ENCODE measurements around the gene GPRC5A.
A peak's percentile ranks its signal among the peaks of the same experiment; 100 is the strongest.

GPRC5A gene

DNA sequence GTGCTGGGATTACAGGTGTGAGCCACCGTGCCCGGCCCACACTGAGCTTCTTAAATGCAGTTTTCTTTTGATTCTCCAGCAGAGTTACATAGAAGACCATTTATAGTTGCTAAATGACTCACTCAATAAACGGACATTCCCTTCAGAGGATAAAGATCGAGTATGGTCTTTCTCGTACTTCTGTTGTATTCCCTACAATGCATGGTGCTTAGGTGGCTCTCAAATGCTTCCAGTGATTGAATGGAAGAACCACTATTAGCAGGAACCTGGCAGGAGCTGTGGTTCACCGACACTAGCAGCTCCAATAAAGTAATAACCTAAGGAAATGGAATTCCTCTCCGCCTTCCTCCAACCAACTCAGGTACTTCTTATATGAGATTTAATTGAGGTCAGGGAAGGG lies 3.9 kb upstream of the GPRC5A start:
- no peak for DNase-seq

- DNase-seq = no peak
These were observed 1.7 kb upstream of the GPRC5A start for GRCh38 chr12:12889701-12890100.

DNA sequence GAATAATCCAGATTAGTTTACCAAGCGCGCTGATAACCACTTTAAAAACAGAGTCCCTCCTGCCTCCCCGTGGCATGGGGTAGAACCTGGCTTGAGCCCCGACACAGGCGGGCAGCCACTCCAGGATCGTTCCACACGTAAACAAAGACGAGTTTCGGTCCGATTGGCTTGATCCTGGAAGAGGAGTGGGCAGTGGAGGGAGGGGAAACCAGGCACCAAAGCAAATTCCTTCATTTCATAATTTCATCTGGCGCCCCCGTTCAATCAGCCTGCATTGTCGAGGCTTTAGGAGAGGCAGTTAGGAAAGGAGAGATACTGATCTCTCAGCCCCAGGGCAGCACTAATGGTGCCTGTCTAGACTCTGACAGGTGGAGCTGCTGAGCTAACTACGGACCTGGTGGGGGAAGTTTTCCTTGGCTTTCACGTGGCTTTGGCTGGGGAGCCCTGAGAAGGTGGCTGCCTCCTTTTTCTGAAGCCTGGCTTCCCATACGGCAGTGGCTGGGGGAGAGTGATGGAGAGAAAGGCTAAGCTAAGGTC lies 751 bp upstream of the GPRC5A start:
- DNase-seq = peak; percentile 27

DNA sequence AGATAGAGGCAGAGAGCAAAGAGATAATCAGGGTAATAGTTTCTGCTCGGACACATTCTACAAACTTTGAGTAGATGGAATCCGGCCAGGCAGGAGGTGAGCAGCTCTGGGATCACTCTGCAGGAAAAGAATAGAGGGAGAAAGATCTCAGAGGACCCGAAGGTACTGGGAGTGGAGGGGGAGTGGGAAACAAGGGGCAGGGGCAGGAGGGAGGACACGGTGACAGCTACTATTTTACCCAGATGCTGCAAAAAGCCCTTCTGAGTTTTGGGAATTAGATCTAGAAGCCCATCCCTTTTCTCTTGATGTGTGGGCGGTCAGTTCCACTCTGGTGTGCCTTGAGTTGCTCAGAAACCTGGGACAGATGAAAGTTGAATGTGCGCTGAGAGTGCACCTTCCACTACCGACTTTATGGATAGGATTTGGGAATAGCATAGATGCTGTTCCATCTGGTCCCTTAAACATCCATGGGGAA lies 556 bp downstream of the GPRC5A start:
- no peak for DNase-seq

- no peak for DNase-seq
These were observed 1.3 kb downstream of the GPRC5A start for GRCh38 chr12:12892681-12893141.

- no peak for DNase-seq
These were observed 2.1 kb downstream of the GPRC5A start for GRCh38 chr12:12893438-12893837.

- no peak for DNase-seq
These were observed 4.9 kb downstream of the GPRC5A start for GRCh38 chr12:12896260-12896659.

- no peak for DNase-seq
These were observed 5.9 kb downstream of the GPRC5A start for GRCh38 chr12:12897302-12897701.

GRCh38 chr12:12898136-12898717 lies 6.9 kb downstream of the GPRC5A start:
- no peak for DNase-seq

DNA sequence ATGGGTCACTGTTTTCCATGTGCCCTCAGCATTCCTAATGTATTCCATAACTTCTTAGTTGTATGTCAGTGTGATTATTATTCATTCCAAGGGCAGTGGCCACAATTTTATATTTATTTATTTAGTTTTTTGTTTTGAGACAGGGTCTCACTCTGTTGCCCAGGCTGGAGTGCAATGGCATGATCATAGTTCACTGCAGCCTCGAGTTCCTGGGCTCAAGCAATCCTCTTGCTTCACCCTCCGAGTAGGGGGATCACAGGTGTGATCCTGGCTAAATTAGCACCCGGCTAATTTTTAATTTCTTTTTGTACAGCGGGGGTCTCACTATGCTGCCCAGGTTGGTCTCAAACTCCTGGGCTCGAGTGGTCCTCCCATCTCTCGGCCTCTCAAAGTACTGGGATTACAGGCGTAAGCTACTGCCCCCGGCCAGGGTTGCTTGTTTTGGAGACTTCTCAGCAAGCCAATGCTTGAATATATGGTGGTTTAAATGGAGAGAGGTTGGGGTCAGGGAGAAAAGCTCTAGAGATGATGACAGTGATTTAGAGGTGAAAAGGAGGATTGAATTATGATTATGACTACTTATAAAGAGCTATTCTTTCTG lies 7.6 kb downstream of the GPRC5A start:
- no peak for DNase-seq

DNA sequence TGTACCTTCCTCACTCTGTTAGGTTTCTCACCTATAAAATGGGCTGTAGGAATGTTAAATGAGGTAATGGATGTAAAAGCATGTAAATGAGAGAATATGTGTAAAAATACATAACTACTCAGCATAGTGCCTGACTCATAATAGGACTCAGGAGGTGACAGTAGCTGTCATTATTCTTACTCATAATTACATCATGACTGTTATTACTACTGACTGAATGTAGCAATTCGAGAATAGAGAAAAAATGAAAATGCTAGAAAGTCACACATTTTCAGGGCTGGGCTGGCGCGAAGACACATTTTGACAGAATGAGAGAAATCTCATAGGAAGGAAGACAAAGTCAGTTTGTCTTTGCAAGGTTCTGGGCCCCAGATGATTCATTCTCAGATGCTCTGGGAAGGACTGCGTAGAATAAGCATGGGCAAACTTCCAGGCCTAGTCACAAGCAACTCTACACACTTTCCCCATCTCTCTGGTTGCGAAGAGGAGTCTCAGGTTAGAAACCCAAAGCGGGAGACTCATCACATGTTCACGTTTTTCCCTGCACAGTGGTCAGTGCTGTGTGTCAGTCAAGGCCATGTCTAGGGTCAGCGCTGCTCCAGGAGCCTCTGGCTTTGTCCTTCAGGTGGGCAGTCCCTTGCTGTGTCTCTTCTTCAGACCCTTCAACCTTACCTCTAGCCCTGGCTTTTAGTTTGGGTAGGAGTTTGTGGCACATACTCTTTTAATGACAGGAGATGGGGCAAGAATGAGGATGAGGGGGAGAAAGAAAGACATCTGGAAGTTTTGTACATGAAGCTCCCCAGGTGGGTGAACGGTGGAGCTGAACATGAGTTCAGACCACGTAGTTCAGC lies 8.4 kb downstream of the GPRC5A start:
- peak; percentile 70 for DNase-seq

DNA sequence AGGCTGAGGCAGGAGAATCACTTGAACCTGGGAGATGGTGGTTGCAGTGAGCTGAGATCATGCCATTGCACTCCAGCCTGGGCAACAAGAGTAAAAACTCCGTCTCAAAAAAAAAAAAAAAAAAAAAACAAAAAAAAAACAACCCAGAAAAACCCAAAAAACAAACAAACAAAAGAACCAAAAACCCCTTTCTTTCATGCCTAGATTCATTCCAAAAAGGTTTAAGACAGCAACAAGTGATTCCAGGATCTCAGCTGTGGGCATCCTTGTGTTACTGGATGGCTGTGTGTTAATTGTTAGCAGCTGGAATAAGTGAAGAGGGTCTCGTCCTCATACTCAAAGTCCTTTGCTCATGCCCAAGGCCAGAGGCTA lies 9.4 kb downstream of the GPRC5A start:
- DNase-seq = no peak

DNA sequence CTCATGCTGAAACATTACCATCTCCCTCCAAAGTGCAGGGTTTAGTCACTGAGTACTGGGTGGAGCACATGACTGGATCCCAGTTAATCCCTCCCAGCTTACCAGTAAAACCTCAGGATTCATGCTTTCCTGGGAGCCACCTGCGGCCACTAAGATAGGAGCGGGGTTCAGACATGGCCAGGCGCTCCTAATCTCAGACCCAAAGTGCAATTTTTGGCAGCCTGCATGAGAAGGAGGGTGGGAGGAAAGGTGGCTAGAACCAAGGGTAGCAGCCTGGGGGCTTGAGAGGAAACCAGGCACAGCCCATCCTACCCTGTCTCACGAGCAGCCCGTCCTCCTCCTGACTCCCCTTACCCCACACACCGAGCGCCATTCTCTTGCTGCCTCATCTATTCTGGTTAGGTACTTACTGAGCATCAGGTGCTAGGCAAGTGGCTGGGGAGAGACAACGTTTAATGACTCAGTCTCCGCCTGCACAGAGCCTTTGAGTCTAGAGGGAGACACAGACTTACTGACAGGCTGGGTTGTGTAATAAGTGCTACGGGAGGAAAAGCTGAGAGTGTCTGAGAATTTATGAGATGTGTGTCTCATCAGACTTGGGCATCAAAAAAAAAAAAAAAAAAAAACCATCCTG lies 9.9 kb downstream of the GPRC5A start:
- no peak for DNase-seq

DNA sequence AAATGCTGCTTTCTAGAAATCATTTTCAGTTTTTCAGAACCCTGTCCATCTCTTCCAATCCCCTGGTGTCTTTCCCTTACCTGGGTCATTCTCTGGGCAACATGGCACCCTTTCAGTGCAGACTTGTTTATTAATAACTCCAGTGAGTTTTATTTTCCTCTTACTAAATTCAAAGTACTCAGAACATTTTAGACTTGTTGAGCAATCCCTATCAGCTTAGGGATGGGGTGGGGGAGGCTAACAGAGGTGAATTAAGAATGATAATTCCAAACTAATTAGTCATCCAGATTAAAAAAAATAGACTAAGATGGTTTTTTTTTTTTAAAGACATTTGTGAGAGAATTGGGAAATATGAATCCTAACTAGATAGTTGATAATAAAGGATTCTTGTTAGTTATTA lies 10.7 kb downstream of the GPRC5A start:
- no peak for DNase-seq

GRCh38 chr12:12903642-12904609 lies 12.6 kb downstream of the GPRC5A start:
- no peak for DNase-seq

GRCh38 chr12:12907552-12907951 lies 16.2 kb downstream of the GPRC5A start:
- no peak for DNase-seq

DNA sequence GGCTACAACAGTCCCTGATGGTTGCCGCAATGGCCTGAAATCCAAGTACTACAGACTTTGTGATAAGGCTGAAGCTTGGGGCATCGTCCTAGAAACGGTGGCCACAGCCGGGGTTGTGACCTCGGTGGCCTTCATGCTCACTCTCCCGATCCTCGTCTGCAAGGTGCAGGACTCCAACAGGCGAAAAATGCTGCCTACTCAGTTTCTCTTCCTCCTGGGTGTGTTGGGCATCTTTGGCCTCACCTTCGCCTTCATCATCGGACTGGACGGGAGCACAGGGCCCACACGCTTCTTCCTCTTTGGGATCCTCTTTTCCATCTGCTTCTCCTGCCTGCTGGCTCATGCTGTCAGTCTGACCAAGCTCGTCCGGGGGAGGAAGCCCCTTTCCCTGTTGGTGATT lies 16.9 kb downstream of the GPRC5A start:
- no peak for DNase-seq

GRCh38 chr12:12908711-12909110 lies 17.3 kb downstream of the GPRC5A start:
- no peak for DNase-seq

- DNase-seq = no peak
These were observed 18.0 kb downstream of the GPRC5A start for GRCh38 chr12:12909228-12909994.

GRCh38 chr12:12909995-12910420 lies 18.6 kb downstream of the GPRC5A start:
- no peak for DNase-seq

GRCh38 chr12:12912711-12913110 lies 21.3 kb downstream of the GPRC5A start:
- no peak for DNase-seq

Measured in stimulated activated CD4-positive, alpha-beta T cell treated with anti-CD3 and anti-CD28 coated beads, Interleukin-4, amount 100 ng/mL, for 24 hours (primary cell).